HG02678 (cell line): ENCODE data around the gene CHL1.

Experiments
- ATAC-seq: cut with Tn5 transposase; IDR thresholded peaks from one replicate; pipeline ENCODE4 v1.9.1; 2021; ENCODE audit warnings: mild to moderate bottlenecking, moderate library complexity; ENCODE audit not compliant: unreplicated experiment

CHL1 gene

GRCh38 chr3:396293-396692 is 199.7 kb downstream of the CHL1 start:
- no peak for ATAC-seq

GRCh38 chr3:399647-400046 is 203.1 kb downstream of the CHL1 start:
- no peak for ATAC-seq

GRCh38 chr3:403826-404225 is 207.3 kb downstream of the CHL1 start:
- no peak for ATAC-seq

- no peak for ATAC-seq
Observed at GRCh38 chr3:409011-409410, 212.4 kb downstream of the CHL1 start.

- no peak for ATAC-seq
Observed at GRCh38 chr3:411226-411625, 214.7 kb downstream of the CHL1 start.

- ATAC-seq = no peak
Observed at GRCh38 chr3:414063-414462, 217.5 kb downstream of the CHL1 start.

GRCh38 chr3:418239-418929 is 221.8 kb downstream of the CHL1 start:
- no peak for ATAC-seq

- ATAC-seq = no peak
Observed at GRCh38 chr3:420584-420983, 224.0 kb downstream of the CHL1 start.

GRCh38 chr3:425079-425478 is 228.5 kb downstream of the CHL1 start:
- no peak for ATAC-seq

- no peak for ATAC-seq
Observed at GRCh38 chr3:426072-426471, 229.5 kb downstream of the CHL1 start.

- no peak for ATAC-seq
Observed at GRCh38 chr3:427128-427527, 230.6 kb downstream of the CHL1 start.

- ATAC-seq = no peak
Observed at GRCh38 chr3:430186-430585, 233.6 kb downstream of the CHL1 start.

GRCh38 chr3:435161-435560 is 238.6 kb downstream of the CHL1 start:
- ATAC-seq = no peak

- ATAC-seq = no peak
Observed at GRCh38 chr3:436053-436452, 239.5 kb downstream of the CHL1 start.

GRCh38 chr3:440826-441225 is 244.3 kb downstream of the CHL1 start:
- no peak for ATAC-seq

GRCh38 chr3:445960-446359 is 249.4 kb downstream of the CHL1 start:
- ATAC-seq = no peak

- ATAC-seq = no peak
Observed at GRCh38 chr3:447671-448070, 251.1 kb downstream of the CHL1 start.

GRCh38 chr3:449711-450110 is 253.1 kb downstream of the CHL1 start:
- ATAC-seq = no peak

- ATAC-seq = no peak
Observed at GRCh38 chr3:452221-452620, 255.7 kb downstream of the CHL1 start.

- no peak for ATAC-seq
Observed at GRCh38 chr3:453106-453505, 256.5 kb downstream of the CHL1 start.

- no peak for ATAC-seq
Observed at GRCh38 chr3:454986-455385, 258.4 kb downstream of the CHL1 start.

GRCh38 chr3:458124-458523 is 261.6 kb downstream of the CHL1 start:
- no peak for ATAC-seq

- ATAC-seq = no peak
Observed at GRCh38 chr3:458653-459310, 262.2 kb downstream of the CHL1 start.
